ENCODE results near the gene REXO4.

Gene REXO4

DNA sequence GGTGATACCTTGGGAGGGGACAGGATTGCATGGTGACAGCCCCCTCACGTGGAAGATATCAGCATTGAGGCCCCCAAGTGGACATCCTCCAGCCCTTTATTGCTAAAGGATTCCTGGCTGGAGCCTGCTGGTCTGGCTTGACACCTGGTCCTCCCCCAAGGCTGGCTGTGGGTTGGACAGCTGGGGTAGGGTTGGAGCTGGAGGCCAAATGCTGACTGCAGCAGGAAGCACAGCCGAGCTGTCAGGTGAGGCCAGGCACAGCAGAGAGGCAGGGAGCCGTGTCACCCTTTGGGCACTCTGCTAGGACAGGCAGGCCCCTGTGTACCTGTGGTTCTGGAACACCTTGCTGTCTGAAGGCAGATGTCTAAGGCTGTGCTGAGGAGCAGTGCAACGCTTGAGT lies 44.2 kb upstream of the REXO4 start:
- TF ChIP-seq, protein P1, sequence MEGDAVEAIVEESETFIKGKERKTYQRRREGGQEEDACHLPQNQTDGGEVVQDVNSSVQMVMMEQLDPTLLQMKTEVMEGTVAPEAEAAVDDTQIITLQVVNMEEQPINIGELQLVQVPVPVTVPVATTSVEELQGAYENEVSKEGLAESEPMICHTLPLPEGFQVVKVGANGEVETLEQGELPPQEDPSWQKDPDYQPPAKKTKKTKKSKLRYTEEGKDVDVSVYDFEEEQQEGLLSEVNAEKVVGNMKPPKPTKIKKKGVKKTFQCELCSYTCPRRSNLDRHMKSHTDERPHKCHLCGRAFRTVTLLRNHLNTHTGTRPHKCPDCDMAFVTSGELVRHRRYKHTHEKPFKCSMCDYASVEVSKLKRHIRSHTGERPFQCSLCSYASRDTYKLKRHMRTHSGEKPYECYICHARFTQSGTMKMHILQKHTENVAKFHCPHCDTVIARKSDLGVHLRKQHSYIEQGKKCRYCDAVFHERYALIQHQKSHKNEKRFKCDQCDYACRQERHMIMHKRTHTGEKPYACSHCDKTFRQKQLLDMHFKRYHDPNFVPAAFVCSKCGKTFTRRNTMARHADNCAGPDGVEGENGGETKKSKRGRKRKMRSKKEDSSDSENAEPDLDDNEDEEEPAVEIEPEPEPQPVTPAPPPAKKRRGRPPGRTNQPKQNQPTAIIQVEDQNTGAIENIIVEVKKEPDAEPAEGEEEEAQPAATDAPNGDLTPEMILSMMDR (IDR thresholded peaks at IDR 0.05; ENCODE audit: low read depth, low read length), result no peak
- H3K4me3 ChIP-seq (ENCODE audit: low read depth, low read length), result no peak overlapping the region

DNA sequence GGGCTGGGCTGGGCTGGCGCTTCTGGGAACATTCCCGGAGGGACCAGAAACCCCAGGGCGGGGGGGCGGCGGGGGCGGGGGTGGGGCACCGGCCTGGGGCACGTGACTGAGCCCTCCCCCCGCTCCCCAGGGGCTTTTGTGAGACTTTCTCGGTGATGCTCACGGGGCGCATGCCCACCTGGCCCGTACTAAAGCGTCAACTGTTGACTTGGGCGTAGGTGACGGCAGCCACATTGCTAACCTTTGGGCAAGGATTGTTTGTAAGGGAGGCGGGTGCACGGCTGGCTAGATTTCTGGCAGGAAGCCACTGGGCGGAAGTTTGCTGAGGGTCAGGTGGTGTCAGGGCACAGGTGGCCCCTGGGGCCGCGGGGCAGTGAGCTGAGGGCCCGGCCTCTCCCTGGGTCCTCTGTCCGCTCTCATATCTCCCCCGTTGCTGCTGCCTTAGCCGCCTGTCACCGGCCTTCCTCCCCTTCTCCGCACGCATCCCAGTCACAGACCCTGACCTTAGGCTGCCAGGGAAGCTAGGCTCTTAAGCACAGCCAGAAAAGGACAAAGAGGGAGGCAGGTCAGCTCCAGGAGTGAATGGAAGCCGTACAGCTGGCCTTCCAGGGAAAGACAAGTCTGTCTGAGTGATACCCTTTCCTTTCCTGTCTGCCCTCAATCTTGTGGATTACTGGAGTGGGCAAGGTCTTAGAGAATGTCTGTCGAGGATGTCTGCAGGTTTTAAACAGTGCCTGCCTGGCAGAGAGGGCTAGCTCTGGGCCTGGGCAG lies 42.8 kb upstream of the REXO4 start:
- H3K4me3 ChIP-seq (ENCODE audit: low read depth, low read length), result peak overlapping the region; percentile 71
- TF ChIP-seq, protein P1 (IDR thresholded peaks at IDR 0.05; ENCODE audit: low read depth, low read length), result no peak

DNA sequence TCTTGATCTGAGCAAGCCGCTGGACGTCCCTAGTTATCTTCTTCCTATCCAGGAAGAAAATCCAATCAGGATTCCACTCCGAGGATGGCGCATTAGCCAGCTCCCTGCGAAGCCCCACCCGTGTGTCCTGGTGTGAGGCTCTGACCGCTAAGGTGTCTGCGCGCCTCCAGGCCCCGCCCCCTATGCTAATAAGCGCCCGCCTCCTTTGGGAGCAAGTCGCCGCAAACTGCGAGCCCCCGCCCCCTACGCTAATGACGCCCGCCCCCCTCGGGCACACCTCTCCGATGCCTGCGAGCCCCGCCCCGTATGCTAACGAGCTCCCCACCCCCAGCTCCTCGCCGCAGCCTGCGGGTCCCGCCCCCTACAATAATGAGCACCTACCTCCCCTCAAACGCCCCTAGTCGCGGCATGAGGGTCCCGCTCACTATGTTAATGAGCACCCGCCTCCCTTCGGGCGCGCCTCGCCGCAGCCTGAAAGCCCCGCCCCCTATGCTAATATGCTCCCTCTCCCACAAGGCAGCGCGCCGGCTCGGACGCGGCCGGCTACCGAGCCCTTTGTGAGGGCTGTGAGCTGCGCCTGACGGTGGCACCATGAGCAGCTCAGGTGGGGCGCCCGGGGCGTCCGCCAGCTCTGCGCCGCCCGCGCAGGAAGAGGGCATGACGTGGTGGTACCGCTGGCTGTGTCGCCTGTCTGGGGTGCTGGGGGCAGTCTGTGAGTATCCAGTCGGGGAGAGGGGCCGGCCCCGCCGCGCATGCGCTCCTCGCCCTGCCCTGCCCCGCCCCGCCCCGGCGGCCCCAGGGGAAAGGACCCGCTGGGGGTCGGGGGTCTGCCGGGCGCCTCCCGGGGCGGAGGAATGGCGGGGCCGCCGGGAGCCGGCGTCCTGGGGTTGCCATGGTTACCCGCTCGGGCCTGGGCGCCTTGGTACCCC lies 41.9 kb upstream of the REXO4 start, which contains the start of gene CACFD1:
CACFD1 (plus strand) TSS at position 503 of the 929 bp plus-strand sequence; CDS start at position 592, 89 bp downstream.
- TF ChIP-seq, protein P1 (IDR thresholded peaks at IDR 0.05; ENCODE audit: low read depth, low read length), result no peak
- peak within 1 kb of the TSS; percentile 71 for H3K4me3 ChIP-seq (ENCODE audit: low read depth, low read length)

DNA sequence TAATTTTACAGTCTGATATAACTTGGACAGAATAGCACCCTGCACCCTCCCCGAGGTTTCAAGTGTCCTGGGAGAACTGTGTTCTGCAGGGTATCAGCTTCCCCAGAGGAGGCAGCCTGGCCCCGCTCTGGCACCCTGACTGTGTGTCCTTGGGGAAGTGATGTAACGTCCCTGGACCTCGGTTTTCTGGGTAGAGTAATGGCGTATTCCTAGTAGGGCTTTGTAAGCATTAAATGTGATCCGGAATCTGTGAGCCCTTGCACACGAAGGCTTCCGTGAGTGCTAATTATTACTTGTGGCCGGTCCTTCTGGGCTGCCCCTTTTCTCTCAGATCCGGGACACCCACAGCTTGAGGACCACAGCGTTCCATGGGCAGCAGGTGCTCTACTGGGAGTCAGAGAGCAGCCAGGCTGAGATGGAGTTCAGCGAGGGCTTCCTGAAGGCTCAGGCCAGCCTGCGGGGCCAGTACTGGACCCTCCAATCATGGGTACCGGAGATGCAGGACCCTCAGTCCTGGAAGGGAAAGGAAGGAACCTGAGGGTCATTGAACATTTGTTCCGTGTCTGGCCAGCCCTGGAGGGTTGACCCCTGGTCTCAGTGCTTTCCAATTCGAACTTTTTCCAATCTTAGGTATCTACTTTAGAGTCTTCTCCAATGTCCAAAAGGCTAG lies 41.0 kb upstream of the REXO4 start:
- TF ChIP-seq, protein P1 (IDR thresholded peaks at IDR 0.05; ENCODE audit: low read depth, low read length), result no peak
- peak overlapping the region; percentile 71; the same call in 1 of the 2 replicates for H3K4me3 ChIP-seq (ENCODE audit: low read depth, low read length)

DNA sequence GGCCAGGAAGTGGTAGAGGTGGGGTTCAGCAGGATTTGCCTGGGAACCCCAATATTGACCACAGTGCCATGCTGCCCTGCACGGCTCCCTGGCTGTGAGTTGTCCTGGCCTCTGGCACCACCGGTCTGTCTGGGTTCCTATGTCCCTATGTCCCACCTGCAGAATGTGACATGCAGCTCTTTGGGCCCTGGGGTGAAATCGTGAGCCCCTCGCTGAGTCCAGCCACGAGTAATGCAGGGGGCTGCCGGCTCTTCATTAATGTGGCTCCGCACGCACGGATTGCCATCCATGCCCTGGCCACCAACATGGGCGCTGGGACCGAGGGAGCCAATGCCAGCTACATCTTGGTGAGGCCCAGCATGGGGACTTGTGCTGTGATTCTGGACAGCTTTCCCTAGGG lies 39.9 kb upstream of the REXO4 start:
- TF ChIP-seq, protein P1 (IDR thresholded peaks at IDR 0.05; ENCODE audit: low read depth, low read length), result no peak
- H3K4me3 ChIP-seq (ENCODE audit: low read depth, low read length), result no peak overlapping the region

DNA sequence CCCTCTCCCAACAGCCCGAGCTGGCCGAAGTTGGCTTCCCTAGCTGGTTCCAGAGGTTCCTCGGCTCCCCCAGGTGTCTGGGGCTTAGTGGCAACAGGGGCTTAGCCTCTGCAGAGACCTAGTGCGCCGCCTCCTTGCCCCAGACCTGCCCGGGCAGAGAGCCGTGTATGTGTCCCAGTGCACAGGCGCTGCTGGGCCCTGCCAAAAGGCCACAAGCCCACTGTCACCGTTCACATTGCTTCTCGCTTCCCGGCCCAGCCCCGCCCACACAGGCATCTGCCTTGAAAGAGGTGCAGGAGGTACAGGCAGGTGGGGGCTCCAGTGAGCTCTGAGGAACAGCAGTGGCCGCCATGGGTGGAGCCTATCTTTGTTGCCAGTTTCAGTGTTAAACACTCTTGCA lies 39.4 kb upstream of the REXO4 start:
- no peak overlapping the region for H3K4me3 ChIP-seq (ENCODE audit: low read depth, low read length)
- TF ChIP-seq, protein P1 (IDR thresholded peaks at IDR 0.05; ENCODE audit: low read depth, low read length), result no peak
